Tibial nerve (tissue), 4 donors: Measurements from ENCODE around the gene KIAA2012. TPM values are rescaled to one million over a fixed set of nuclear protein-coding genes. Genes with fewer than 3 reads are reported as not detected.

ENCODE experiments used
- DNase-seq, 2 donors: peaks; one replicate each; pipeline ENCODE4 v3.0.0-alpha.2; 2019; ENCODE audit warnings: low spot score in 2 of 2
- H3K27ac ChIP-seq, 4 donors: fragments of 200-600 bp; sonication (generic) in 3 of 4; one replicate each; pipeline ENCODE4 v1.5.1; 2017 to 2019; ENCODE audit warnings: mild to moderate bottlenecking in 1 of 4
- H3K27me3 ChIP-seq, 2 donors: fragments of 200-600 bp; sonication (generic) in 1 of 2; one replicate each; pipeline versions ENCODE4 v1.5.1 to v1.6.0; 2017 to 2019
- H3K36me3 ChIP-seq, 3 donors: fragments of 200-600 bp; sonication (generic); one replicate each; pipeline ENCODE4 v1.5.1; 2018 to 2019
- H3K4me1 ChIP-seq, 4 donors: fragments of 200-600 bp; sonication (generic) in 3 of 4; one replicate each; pipeline ENCODE4 v1.5.1; 2017 to 2019
- H3K4me3 ChIP-seq, 4 donors: fragments of 200-600 bp; sonication (generic) in 3 of 4; one replicate each; pipeline ENCODE4 v1.5.1; 2017 to 2019; ENCODE audit warnings: mild to moderate bottlenecking in 1 of 4, moderate library complexity in 1 of 4
- H3K9me3 ChIP-seq, 4 donors: fragments of 200-600 bp; sonication (generic) in 3 of 4; one replicate each; pipeline ENCODE4 v1.5.1; 2017 to 2019
- EP300 ChIP-seq, 2 donors: sonication (generic); formaldehyde crosslinking; IDR thresholded peaks; one replicate each; pipeline ENCODE4 v1.6.1; 2017; ENCODE audit warnings: antibody characterized with exemption in 2 of 2, mild to moderate bottlenecking in 1 of 2
- POLR2A ChIP-seq, 2 donors: fragments of 450-650 bp; IDR thresholded peaks; one replicate each; pipeline ENCODE4 v1.6.1; 2017; ENCODE audit warnings: antibody characterized with exemption in 2 of 2, mild to moderate bottlenecking in 2 of 2, moderate library complexity in 2 of 2
- WGBS, 2 donors: methylation state at CpG; one replicate each; pipeline ENCODE4 v1.1.5; 2018; 5-methylcytosine and 5-hydroxymethylcytosine counted together
- total RNA-seq, 4 donors: library from RNA; depleted of rRNA; stranded (reverse); fragments of >200 nt; gene quantifications; one replicate each; pipeline ENCODE4 v1.1.0, GENCODE V29; 2016
- TF ChIP-seq, protein P1 (sequence below), 5 experiments: fragments of 200-600 bp in 3 of 5; fragments of 450-650 bp in 2 of 5; sonication (generic) in 3 of 5; IDR thresholded peaks; one replicate each; pipeline ENCODE4 v1.5.1; 2016 to 2019; ENCODE audit warnings: antibody characterized with exemption in 5 of 5, mild to moderate bottlenecking in 3 of 5, moderate library complexity in 2 of 5

KIAA2012 gene
- total RNA-seq, 4 donors from 2014 or later: not detected

DNA sequence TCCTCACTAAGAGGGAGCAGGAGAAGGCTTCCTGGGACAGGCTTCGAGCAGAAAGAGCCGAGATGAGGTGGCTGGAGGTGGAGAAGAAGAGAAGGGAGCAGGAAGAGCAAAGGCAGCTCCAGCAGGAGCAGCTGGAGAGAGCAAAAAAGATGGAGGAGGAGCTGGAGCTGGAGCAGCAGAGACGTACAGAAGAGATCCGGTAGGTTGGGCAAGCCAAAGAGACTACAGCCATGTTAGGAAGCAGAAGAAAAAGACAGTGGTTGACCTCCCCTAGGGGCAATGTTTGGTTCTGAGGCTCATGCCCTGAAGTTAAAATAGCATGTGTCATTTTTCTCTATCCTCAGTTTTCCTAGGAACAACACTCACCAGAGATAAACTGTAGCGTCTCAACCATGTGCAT, 120.2 kb downstream of the KIAA2012 start:
- Histone ChIP-seq H3K27ac (no peak overlapping the region), H3K9me3 (no peaks in the 10 kb centered on the region), H3K27me3 (no peaks in the 10 kb centered on the region), H3K4me3 (no peak overlapping the region), H3K4me1 (no peaks in the 10 kb centered on the region), H3K36me3 (no peaks in the 10 kb centered on the region)
- WGBS, 2 donors: 81 to 87% methylated on average over 5 of the region's 5 CpGs
- no peak for DNase-seq
- TF ChIP-seq, protein P1, sequence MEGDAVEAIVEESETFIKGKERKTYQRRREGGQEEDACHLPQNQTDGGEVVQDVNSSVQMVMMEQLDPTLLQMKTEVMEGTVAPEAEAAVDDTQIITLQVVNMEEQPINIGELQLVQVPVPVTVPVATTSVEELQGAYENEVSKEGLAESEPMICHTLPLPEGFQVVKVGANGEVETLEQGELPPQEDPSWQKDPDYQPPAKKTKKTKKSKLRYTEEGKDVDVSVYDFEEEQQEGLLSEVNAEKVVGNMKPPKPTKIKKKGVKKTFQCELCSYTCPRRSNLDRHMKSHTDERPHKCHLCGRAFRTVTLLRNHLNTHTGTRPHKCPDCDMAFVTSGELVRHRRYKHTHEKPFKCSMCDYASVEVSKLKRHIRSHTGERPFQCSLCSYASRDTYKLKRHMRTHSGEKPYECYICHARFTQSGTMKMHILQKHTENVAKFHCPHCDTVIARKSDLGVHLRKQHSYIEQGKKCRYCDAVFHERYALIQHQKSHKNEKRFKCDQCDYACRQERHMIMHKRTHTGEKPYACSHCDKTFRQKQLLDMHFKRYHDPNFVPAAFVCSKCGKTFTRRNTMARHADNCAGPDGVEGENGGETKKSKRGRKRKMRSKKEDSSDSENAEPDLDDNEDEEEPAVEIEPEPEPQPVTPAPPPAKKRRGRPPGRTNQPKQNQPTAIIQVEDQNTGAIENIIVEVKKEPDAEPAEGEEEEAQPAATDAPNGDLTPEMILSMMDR (IDR thresholded peaks at IDR 0.05): no peak
- TF ChIP-seq POLR2A (IDR thresholded peaks at IDR 0.05) (no peak), EP300 (IDR thresholded peaks at IDR 0.05) (no peak)

DNA sequence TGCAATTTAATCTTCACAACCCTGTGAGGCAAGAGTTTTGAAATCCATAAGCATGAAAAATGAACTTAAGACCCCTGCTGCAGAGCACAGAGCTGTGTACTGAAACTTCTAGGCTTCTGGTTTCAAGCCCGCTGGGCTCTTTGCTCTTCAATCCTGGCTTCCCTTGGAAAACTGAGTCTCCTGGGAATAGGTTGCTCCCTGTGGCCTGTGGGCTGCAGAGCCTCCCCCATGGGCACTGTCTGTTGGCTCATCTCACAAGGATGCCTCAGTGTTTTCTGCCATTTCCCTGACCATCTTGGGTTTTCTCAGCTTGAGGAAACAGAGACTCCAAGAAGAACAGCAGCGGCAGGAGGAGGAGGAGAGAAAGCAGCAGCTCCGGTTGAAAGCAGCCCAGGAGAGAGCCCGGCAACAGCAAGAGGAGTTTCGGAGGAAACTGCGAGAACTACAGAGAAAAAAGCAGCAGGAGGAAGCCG, 120.9 kb downstream of the KIAA2012 start:
- 66 to 72% methylated on average over 7 of the region's 7 CpGs for WGBS, 2 donors
- no peak overlapping the region for H3K4me3 ChIP-seq
- no peaks in the 10 kb centered on the region for H3K27me3 ChIP-seq
- no peaks in the 10 kb centered on the region for H3K36me3 ChIP-seq
- no peaks in the 10 kb centered on the region for H3K9me3 ChIP-seq
- no peaks in the 10 kb centered on the region for H3K4me1 ChIP-seq
- no peak overlapping the region for H3K27ac ChIP-seq
- TF ChIP-seq POLR2A (IDR thresholded peaks at IDR 0.05): no peak
- TF ChIP-seq EP300 (IDR thresholded peaks at IDR 0.05): no peak
- TF ChIP-seq, protein P1 (IDR thresholded peaks at IDR 0.05): no peak
- no peak for DNase-seq

DNA sequence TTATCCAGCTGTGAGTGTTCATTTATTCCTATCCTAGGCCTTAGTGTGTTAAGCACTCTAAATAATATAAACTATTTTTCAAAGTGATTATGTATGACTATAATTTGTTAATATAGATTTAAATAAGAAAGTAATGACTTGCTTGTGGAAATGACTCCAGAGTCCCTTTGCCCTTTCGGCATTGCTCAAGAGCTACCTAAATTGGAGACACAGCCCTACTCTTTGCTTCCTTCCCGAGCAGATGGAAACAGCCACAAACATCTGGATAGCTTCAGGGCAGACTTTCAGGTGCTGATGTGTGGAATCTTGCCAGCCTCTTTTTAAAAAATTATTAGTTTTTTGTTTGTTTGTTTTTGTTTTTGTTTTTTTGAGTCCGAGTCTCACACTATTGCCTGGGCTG, 121.4 kb downstream of the KIAA2012 start:
- Histone ChIP-seq H3K4me1 (no peaks in the 10 kb centered on the region), H3K36me3 (no peaks in the 10 kb centered on the region), H3K27me3 (no peaks in the 10 kb centered on the region), H3K9me3 (no peaks in the 10 kb centered on the region), H3K4me3 (no peak overlapping the region), H3K27ac (no peak overlapping the region)
- 72 to 73% methylated on average over 3 of the region's 3 CpGs for WGBS, 2 donors
- TF ChIP-seq POLR2A (IDR thresholded peaks at IDR 0.05) (no peak), EP300 (IDR thresholded peaks at IDR 0.05) (no peak)
- TF ChIP-seq, protein P1 (IDR thresholded peaks at IDR 0.05): no peak
- DNase-seq: no peak

DNA sequence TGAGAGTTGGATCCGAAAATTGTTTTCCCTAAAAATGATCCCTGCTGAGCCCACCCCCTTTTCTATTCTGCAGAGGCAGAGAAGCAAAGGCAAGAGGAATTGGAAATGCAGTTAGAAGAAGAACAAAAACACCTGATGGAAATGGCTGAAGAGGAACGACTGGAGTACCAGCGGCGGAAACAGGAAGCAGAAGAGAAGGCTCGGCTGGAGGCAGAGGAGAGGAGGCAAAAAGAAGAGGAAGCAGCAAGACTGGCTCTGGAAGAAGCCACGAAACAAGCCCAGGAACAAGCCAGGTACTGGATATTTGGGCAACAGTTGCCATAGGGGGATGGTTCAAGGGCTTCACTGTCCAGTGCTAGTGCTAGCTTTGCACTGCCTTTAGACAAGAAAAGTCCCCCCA, 123.7 kb downstream of the KIAA2012 start:
- peaks cover 0 to 7% (median 0%) of the 10 kb centered on the region in 3 donors for H3K36me3 ChIP-seq
- H3K4me3 ChIP-seq: no peak overlapping the region
- DNase-seq: no peak
- 70 to 74% methylated on average over 6 of the region's 6 CpGs for WGBS, 2 donors
- H3K27ac ChIP-seq: no peak overlapping the region
- H3K4me1 ChIP-seq: no peaks in the 10 kb centered on the region
- no peak for TF ChIP-seq EP300 (IDR thresholded peaks at IDR 0.05)
- no peaks in the 10 kb centered on the region for H3K27me3 ChIP-seq
- no peaks in the 10 kb centered on the region for H3K9me3 ChIP-seq

DNA sequence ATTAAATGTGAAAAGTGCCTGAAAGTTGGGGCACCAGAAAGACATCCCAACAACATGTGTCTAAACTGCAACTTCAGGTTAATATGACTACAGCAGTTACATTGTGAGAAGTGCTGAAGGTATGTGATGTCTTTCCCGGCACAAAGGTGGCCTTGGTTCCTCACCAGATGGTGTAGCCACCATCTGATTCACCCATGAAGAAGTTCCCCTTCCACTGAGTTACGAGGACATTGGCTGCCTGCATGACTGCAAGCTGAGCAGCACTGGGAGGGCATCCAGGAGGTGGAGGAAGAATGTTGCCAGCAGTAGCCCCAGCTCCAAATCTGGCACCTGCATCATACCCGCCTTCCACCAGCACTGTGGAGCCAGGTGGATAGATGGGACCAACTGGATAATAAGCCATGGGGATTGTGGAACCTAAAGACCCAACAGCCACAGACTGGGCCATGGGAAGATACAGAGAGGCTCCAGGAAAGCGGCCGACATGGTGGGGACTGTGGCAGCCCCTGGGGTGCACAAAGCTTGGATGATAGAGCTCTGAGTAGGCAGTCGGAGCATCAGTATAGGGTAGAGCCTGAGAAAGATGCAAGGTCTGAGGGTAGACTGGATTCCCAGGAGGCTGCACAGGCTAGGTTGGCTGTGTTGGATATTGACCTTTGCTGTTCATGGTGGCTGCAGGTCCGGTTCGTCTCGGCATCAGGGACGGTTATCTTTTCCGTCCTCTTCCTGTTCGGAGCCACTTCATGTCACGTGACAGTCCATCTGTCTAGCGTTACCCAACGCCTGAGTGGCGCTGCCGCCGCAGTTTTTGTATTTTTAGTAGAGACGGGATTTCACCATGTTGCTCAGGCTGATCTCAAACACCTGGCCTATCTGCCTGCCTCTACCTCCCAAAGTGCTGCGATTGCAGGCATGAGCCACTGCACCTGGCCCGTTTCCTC, 128.4 kb downstream of the KIAA2012 start:
- no peaks in the 10 kb centered on the region for H3K9me3 ChIP-seq
- no peak overlapping the region for H3K4me3 ChIP-seq
- DNase-seq: no peak
- TF ChIP-seq POLR2A (IDR thresholded peaks at IDR 0.05) (no peak), EP300 (IDR thresholded peaks at IDR 0.05) (no peak)
- TF ChIP-seq, protein P1 (IDR thresholded peaks at IDR 0.05): no peak
- no peak overlapping the region for H3K27ac ChIP-seq
- H3K4me1 ChIP-seq: no peaks in the 10 kb centered on the region
- no peaks in the 10 kb centered on the region for H3K27me3 ChIP-seq
- 92% methylated on average over 21 of the region's 21 CpGs for WGBS, 2 donors
- peaks cover 0 to 23% (median 0%) of the 10 kb centered on the region in 3 donors for H3K36me3 ChIP-seq
